ENCODE results near the gene NGF.

The NGF gene

GRCh38 chr1:115332813-115333608 lies 5.0 kb downstream of the NGF start:
- no peak overlapping the region for H3K27ac ChIP-seq
- TF ChIP-seq CTCF (IDR thresholded peaks at IDR 0.05) = no peak
- no peak for TF ChIP-seq ZFX (IDR thresholded peaks at IDR 0.05; ENCODE audit: borderline replicate concordance)

- TF ChIP-seq CTCF (IDR thresholded peaks at IDR 0.05) (no peak), ZFX (IDR thresholded peaks at IDR 0.05; ENCODE audit: borderline replicate concordance) (no peak)
These were observed 6.3 kb downstream of the NGF start for GRCh38 chr1:115331558-115332331.

GRCh38 chr1:115330480-115331013 lies 7.5 kb downstream of the NGF start:
- no peak for TF ChIP-seq ZFX (IDR thresholded peaks at IDR 0.05; ENCODE audit: borderline replicate concordance)
- TF ChIP-seq CTCF (IDR thresholded peaks at IDR 0.05) = no peak
- no peak overlapping the region for H3K27ac ChIP-seq

More at GRCh38 chr1:115331558-115332331, 6.3 kb downstream of the NGF start:
- no peak overlapping the region for H3K27ac ChIP-seq

- TF ChIP-seq ZFX (IDR thresholded peaks at IDR 0.05; ENCODE audit: borderline replicate concordance) (no peak), CTCF (IDR thresholded peaks at IDR 0.05) (no peak)
- H3K27ac ChIP-seq = no peak overlapping the region
These were observed 8.1 kb downstream of the NGF start for GRCh38 chr1:115329965-115330364.

- no peak for TF ChIP-seq CTCF (IDR thresholded peaks at IDR 0.05)
- no peak for TF ChIP-seq ZFX (IDR thresholded peaks at IDR 0.05; ENCODE audit: borderline replicate concordance)
- no peak overlapping the region for H3K27ac ChIP-seq
These were observed 10.8 kb downstream of the NGF start for GRCh38 chr1:115327270-115327669.

GRCh38 chr1:115326419-115326818 lies 11.6 kb downstream of the NGF start:
- no peak overlapping the region for H3K27ac ChIP-seq
- TF ChIP-seq ZFX (IDR thresholded peaks at IDR 0.05; ENCODE audit: borderline replicate concordance) (no peak), CTCF (IDR thresholded peaks at IDR 0.05) (no peak)

Measured in 22Rv1 (cell line).